Fibroblast of lung (primary cell): ENCODE measurements around the gene CD302. TPM values are rescaled to one million over a fixed set of nuclear protein-coding genes. Genes with fewer than 3 reads are reported as not detected.
"Not testable (repeated sequence)": the region's sequence is repeated elsewhere in the genome, so short reads cannot be mapped to it uniquely, and the experiment has no call there.

Source experiments
- DNase-seq, 2 donors: peaks; one replicate each; pipeline versions ENCODE4 v3.0.0 to v3.0.0-alpha.2; 2010; ENCODE audit warnings: low read depth in 2 of 2
- H2AFZ ChIP-seq: 2 replicates; pipeline ENCODE4 v1.5.1; 2012; ENCODE audit warnings: low read length, control low read depth, inconsistent platforms
- H3K27ac ChIP-seq: 2 replicates; pipeline ENCODE4 v1.5.1; 2011; ENCODE audit warnings: low read length, control low read depth; ENCODE audit not compliant: insufficient read depth
- H3K27me3 ChIP-seq: 2 replicates; pipeline ENCODE4 v1.5.1; 2011; ENCODE audit warnings: mild to moderate bottlenecking, low read length; ENCODE audit not compliant: control insufficient read depth, insufficient read depth
- H3K36me3 ChIP-seq: 2 replicates; pipeline ENCODE4 v1.5.1; 2011; ENCODE audit warnings: low read length; ENCODE audit not compliant: control insufficient read depth, insufficient read depth
- H3K4me1 ChIP-seq: 2 replicates; pipeline ENCODE4 v1.5.1; 2011; ENCODE audit warnings: low read length; ENCODE audit not compliant: control insufficient read depth, insufficient read depth; ENCODE audit errors: extremely low read depth
- H3K4me2 ChIP-seq: 2 replicates; pipeline ENCODE4 v1.5.1; 2011; ENCODE audit warnings: low read length, control low read depth; ENCODE audit not compliant: insufficient read depth; ENCODE audit errors: extremely low read depth
- H3K4me3 ChIP-seq, 4 experiments: fragments of 200-600 bp in 1 of 4; sonication (generic) in 1 of 4; replicated peaks in 1 of 4; 2 replicates each; pipeline ENCODE4 v1.5.1; 2011 to 2016; ENCODE audit warnings: low read length in 4 of 4, low read depth in 3 of 4, mild to moderate bottlenecking in 3 of 4, control low read depth in 2 of 4, inconsistent platforms in 1 of 4, mixed read lengths in 1 of 4; ENCODE audit not compliant: insufficient read depth in 1 of 4; ENCODE audit errors: control extremely low read depth in 1 of 4
- H3K79me2 ChIP-seq: 2 replicates; pipeline ENCODE4 v1.5.1; 2012; ENCODE audit warnings: mild to moderate bottlenecking, low read length, inconsistent platforms; ENCODE audit not compliant: control insufficient read depth, insufficient read depth
- H3K9ac ChIP-seq: 2 replicates; pipeline ENCODE4 v1.5.1; 2011; ENCODE audit warnings: mild to moderate bottlenecking, low read length, control low read depth; ENCODE audit not compliant: insufficient read depth
- H3K9me3 ChIP-seq: 2 replicates; pipeline ENCODE4 v1.5.1; 2012; ENCODE audit warnings: low read depth, low read length; ENCODE audit not compliant: control insufficient read depth, insufficient read depth
- H4K20me1 ChIP-seq: 2 replicates; pipeline ENCODE4 v1.5.1; 2011; ENCODE audit warnings: low read length; ENCODE audit not compliant: control insufficient read depth, insufficient read depth; ENCODE audit errors: extremely low read depth
- CTCF ChIP-seq, 2 donors: IDR thresholded peaks in 1 of 2; conservative IDR thresholded peaks in 1 of 2; 1 replicate in 1 of 2; 2 replicates in 1 of 2; pipeline ENCODE4 v1.5.1; 2011 to 2012; ENCODE audit warnings: low read length in 2 of 2, control low read depth in 1 of 2, inconsistent platforms in 1 of 2, low read depth in 1 of 2, mild to moderate bottlenecking in 1 of 2
- EZH2 ChIP-seq: IDR thresholded peaks from 2 replicates; pipeline ENCODE4 v1.5.1; 2012; ENCODE audit warnings: low read length, control low read depth, mild to moderate bottlenecking; ENCODE audit errors: missing control alignments
- polyA plus RNA-seq, 2 donors: library from polyadenylated mRNA; depleted of rRNA in 1 of 2; stranded (reverse) in 1 of 2; unstranded in 1 of 2; fragments of >200 nt; gene quantifications; 2 replicates each; pipeline ENCODE4 v1.2.1, GENCODE V29; 2011 to 2012; ENCODE audit warnings: missing spikeins in 1 of 2
- total RNA-seq: library from RNA; depleted of rRNA; stranded (reverse); fragments of >200 nt; gene quantifications from 2 replicates; pipeline ENCODE4 v1.2.1, GENCODE V29; 2014

Gene CD302
- total and polyA plus RNA-seq, 2 donors (not counting 1 experiment from before 2014, with no cell fraction given) = 9.4 to 19.1 TPM

- Histone ChIP-seq H3K9me3 (no peaks in the 10 kb centered on the region), H3K4me2 (no peak overlapping the region), H3K4me1 (no peaks in the 10 kb centered on the region), H3K79me2 (peaks cover 63% of the 10 kb centered on the region), H3K36me3 (peaks cover 7% of the 10 kb centered on the region), H3K9ac (no peak overlapping the region), H4K20me1 (no peaks in the 10 kb centered on the region), H3K27me3 (no peaks in the 10 kb centered on the region), H2AFZ (no peak overlapping the region), H3K4me3 (no peak overlapping the region), H3K27ac (no peak overlapping the region)
- no peak for TF ChIP-seq CTCF (conservative IDR thresholded peaks at IDR 0.05 in 1 of 2, IDR thresholded peaks at IDR 0.05 in 1 of 2; ENCODE audit: low read depth in 1 of 2, low read length in 2 of 2)
- TF ChIP-seq EZH2 = no peak
- DNase-seq = no peak
Measured at GRCh38 chr2:159753797-159754196, 44.2 kb downstream of the CD302 start.

DNA sequence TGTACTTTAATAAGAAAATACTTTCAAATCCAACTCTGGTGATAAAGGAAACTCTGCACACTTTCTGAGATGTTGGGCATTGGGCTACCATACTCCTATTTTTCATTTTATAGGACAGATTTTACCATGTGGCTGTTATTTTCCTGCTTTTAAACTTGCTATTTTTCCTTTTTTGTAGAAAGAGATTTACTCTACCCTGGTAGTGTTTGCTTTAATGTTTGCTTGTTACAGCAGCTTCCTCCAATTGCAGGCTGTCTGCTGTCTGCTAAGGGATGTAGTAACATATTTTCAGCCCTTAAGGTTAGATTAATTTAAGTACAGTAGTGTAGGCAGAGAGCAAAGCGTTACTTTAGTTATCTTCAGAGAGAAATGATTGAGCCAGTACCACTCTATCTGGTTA lies 47.1 kb downstream of the CD302 start:
- Histone ChIP-seq H3K4me3 (no peak overlapping the region), H3K27ac (no peak overlapping the region), H2AFZ (no peak overlapping the region), H3K4me2 (no peak overlapping the region), H3K36me3 (peaks cover 9% of the 10 kb centered on the region), H3K9ac (no peak overlapping the region), H3K27me3 (no peaks in the 10 kb centered on the region), H3K4me1 (no peaks in the 10 kb centered on the region), H3K79me2 (peaks cover 61% of the 10 kb centered on the region), H4K20me1 (no peaks in the 10 kb centered on the region), H3K9me3 (no peaks in the 10 kb centered on the region)
- DNase-seq = no peak
- TF ChIP-seq EZH2 (no peak), CTCF (conservative IDR thresholded peaks at IDR 0.05 in 1 of 2, IDR thresholded peaks at IDR 0.05 in 1 of 2; ENCODE audit: low read depth in 1 of 2, low read length in 2 of 2) (no peak)

DNA sequence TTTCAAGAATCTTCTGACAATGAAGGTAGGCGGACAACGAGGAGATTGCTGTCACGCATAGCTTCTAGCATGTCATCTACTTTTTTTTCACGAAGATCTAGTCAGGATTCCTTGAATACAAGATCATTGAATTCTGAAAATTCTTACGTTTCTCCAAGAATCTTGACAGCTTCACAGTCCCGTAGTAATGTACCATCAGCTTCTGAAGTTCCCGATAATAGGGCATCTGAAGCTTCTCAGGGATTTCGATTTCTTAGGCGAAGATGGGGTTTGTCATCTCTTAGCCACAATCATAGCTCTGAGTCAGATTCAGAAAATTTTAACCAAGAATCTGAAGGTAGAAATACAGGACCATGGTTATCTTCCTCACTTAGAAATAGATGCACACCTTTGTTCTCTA lies 49.9 kb downstream of the CD302 start:
- H4K20me1 ChIP-seq = no peaks in the 10 kb centered on the region
- H3K4me2 ChIP-seq = no peak overlapping the region
- peaks cover 56% of the 10 kb centered on the region for H3K79me2 ChIP-seq
- H3K9me3 ChIP-seq = no peaks in the 10 kb centered on the region
- H2AFZ ChIP-seq = no peak overlapping the region
- H3K9ac ChIP-seq = no peak overlapping the region
- peaks cover 8% of the 10 kb centered on the region for H3K36me3 ChIP-seq
- H3K4me1 ChIP-seq = no peaks in the 10 kb centered on the region
- H3K27ac ChIP-seq = no peak overlapping the region
- H3K27me3 ChIP-seq = no peaks in the 10 kb centered on the region
- no peak for DNase-seq
- TF ChIP-seq CTCF (conservative IDR thresholded peaks at IDR 0.05 in 1 of 2, IDR thresholded peaks at IDR 0.05 in 1 of 2; ENCODE audit: low read depth in 1 of 2, low read length in 2 of 2) (no peak), EZH2 (no peak)
- H3K4me3 ChIP-seq = no peak overlapping the region

- H3K79me2 ChIP-seq = peaks cover 61% of the 10 kb centered on the region
- not testable (repeated sequence) for H4K20me1 ChIP-seq, H3K4me2 ChIP-seq, H3K4me3 ChIP-seq, H3K36me3 ChIP-seq, H3K27me3 ChIP-seq, H3K9me3 ChIP-seq, H3K27ac ChIP-seq, H3K9ac ChIP-seq, H2AFZ ChIP-seq, H3K4me1 ChIP-seq, DNase-seq
Measured at GRCh38 chr2:159745237-159745636, 52.8 kb downstream of the CD302 start.
